HepG2 (cell line): ENCODE results near the gene PRPSAP1. TPM values are rescaled to one million over a fixed set of nuclear protein-coding genes. Genes with fewer than 3 reads are reported as not detected.

Source experiments
- ATF3 ChIP-seq: sonication (generic); formaldehyde crosslinking; IDR thresholded peaks from 2 replicates; pipeline ENCODE4 v1.4.0; 2020; ENCODE audit warnings: missing genetic modification reagents
- ETV6 ChIP-seq: sonication (generic); formaldehyde crosslinking; conservative IDR thresholded peaks from 2 replicates; pipeline ENCODE4 v1.4.0; 2020; ENCODE audit warnings: missing genetic modification reagents
- FOXP4 ChIP-seq: sonication (generic); formaldehyde crosslinking; IDR thresholded peaks from 2 replicates; pipeline ENCODE4 v1.4.0; 2020; ENCODE audit warnings: missing genetic modification reagents
- HNRNPL ChIP-seq: fragments of 200-400 bp; formaldehyde crosslinking; IDR thresholded peaks from 2 replicates; pipeline ENCODE4 v1.6.1; 2017; ENCODE audit warnings: mild to moderate bottlenecking, low read depth, low read length
- HOMEZ ChIP-seq: IDR thresholded peaks from 2 replicates; pipeline ENCODE4 v1.6.1; 2016; ENCODE audit warnings: low read depth
- IKZF5 ChIP-seq: IDR thresholded peaks from 2 replicates; pipeline ENCODE4 v1.6.1; 2018; ENCODE audit warnings: missing genetic modification reagents, mild to moderate bottlenecking, missing compliant biosample characterization
- KIAA2018 ChIP-seq: sonication (generic); formaldehyde crosslinking; IDR thresholded peaks from 2 replicates; pipeline ENCODE4 v1.5.0; 2020; ENCODE audit warnings: mild to moderate bottlenecking, missing genetic modification reagents, borderline replicate concordance
- PLSCR1 ChIP-seq: sonication (generic); formaldehyde crosslinking; IDR thresholded peaks from 2 replicates; pipeline ENCODE4 v1.5.0; 2020; ENCODE audit warnings: missing genetic modification reagents, mild to moderate bottlenecking, borderline replicate concordance
- SNRNP70 ChIP-seq: fragments of 200-400 bp; formaldehyde crosslinking; IDR thresholded peaks from 2 replicates; pipeline ENCODE4 v1.6.1; 2017; ENCODE audit warnings: mild to moderate bottlenecking, low read depth, low read length, moderate library complexity
- ZXDC ChIP-seq: sonication (generic); formaldehyde crosslinking; IDR thresholded peaks from 2 replicates; pipeline ENCODE4 v1.5.0; 2020; ENCODE audit warnings: mild to moderate bottlenecking, missing genetic modification reagents
- polyA plus RNA-seq, 8 experiments: library from polyadenylated mRNA; depleted of rRNA in 3 of 8; stranded (reverse) in 7 of 8; unstranded in 1 of 8; fragments of >200 nt; fragmentation: Illumina TruSeq in 4 of 8; extraction: Trizol in 4 of 8; gene quantifications; 2 replicates each; pipeline versions ENCODE4 v1.2.1 to v1.2.3, GENCODE V29; 2011 to 2016; ENCODE audit warnings: low read depth in 4 of 8, missing spikeins in 1 of 8, mixed read lengths in 1 of 8; ENCODE audit not compliant: insufficient read depth in 1 of 8
- total RNA-seq, 5 experiments: library from RNA; depleted of rRNA; stranded (reverse); fragments of >200 nt; fragmentation: Illumina TruSeq; extraction: Trizol; gene quantifications; 2 replicates each; pipeline ENCODE4 v1.2.3, GENCODE V29; 2016; ENCODE audit warnings: low read depth in 1 of 5

PRPSAP1 gene
- total and polyA plus RNA-seq, 2 of the 13 experiments (the other 11 are each of a cell fraction or from before 2014, with no cell fraction given): 91.1 to 314 TPM

- TF ChIP-seq IKZF5 (CRISPR knock-in tag): no peak; the same call in 1 of the 2 replicates
- no peak for TF ChIP-seq ATF3 (CRISPR knock-in tag)
- TF ChIP-seq HNRNPL: no peak
- TF ChIP-seq ETV6 (CRISPR knock-in tag): no peak
- TF ChIP-seq PLSCR1: no peak
- no peak for TF ChIP-seq KIAA2018 (CRISPR knock-in tag)
- no peak for TF ChIP-seq FOXP4
- TF ChIP-seq HOMEZ (CRISPR knock-in tag): no peak
- no peak for TF ChIP-seq ZXDC (CRISPR knock-in tag)
- TF ChIP-seq SNRNP70: no peak
Measured at GRCh38 chr17:76381633-76382350, 28.1 kb upstream of the PRPSAP1 start (continued).
